ENCODE measurements around the gene CERS3. TPM values are rescaled to one million over a fixed set of nuclear protein-coding genes. Genes with fewer than 3 reads are reported as not detected.

CERS3 gene
- total and polyA plus RNA-seq, 2 donors (not counting 1 experiment from before 2014, with no cell fraction given), result 0.12 to 0.34 TPM

GRCh38 chr15:100544946-100545345 is 16.2 kb upstream of the CERS3 start:
- Histone ChIP-seq H3K4me1 (ENCODE audit: control insufficient read depth in 2 of 2, insufficient read depth in 2 of 2, low read length in 2 of 2) (no peaks in the 10 kb centered on the region), H3K9ac (ENCODE audit: low read length) (no peak overlapping the region), H3K27me3 (replicated peaks in 1 of 4; ENCODE audit: control extremely low read depth in 1 of 4, control insufficient read depth in 3 of 4, insufficient read depth in 4 of 4, low read length in 3 of 4) (peaks cover 0 to 5% (median 4%) of the 10 kb centered on the region in 4 experiments), H4K20me1 (ENCODE audit: control insufficient read depth, insufficient read depth, low read length, poor library complexity, severe bottlenecking) (no peaks in the 10 kb centered on the region), H3K4me3 (ENCODE audit: control extremely low read depth in 1 of 5, extremely low read depth in 1 of 5, insufficient read depth in 1 of 5, low read depth in 2 of 5, low read length in 4 of 5) (no peak overlapping the region), H3K27ac (ENCODE audit: low read length in 2 of 2) (no peak overlapping the region), H3K9me3 (ENCODE audit: control extremely low read depth in 1 of 3, control insufficient read depth in 2 of 3, insufficient read depth in 1 of 3, low read length in 2 of 3) (peaks cover 0 to 4% (median 0%) of the 10 kb centered on the region in 3 donors), H2AFZ (ENCODE audit: insufficient read depth, low read depth, low read length, poor library complexity, severe bottlenecking) (no peak overlapping the region), H3K79me2 (ENCODE audit: control insufficient read depth, insufficient read depth, low read length) (no peaks in the 10 kb centered on the region), H3K4me2 (replicated peaks; ENCODE audit: low read depth, low read length, poor library complexity, severe bottlenecking) (no peak overlapping the region), H3K36me3 (replicated peaks in 1 of 2; ENCODE audit: control extremely low read depth in 1 of 2, control insufficient read depth in 1 of 2, extremely low read depth in 1 of 2, insufficient read depth in 2 of 2, low read length in 1 of 2) (no peaks in the 10 kb centered on the region)
- TF ChIP-seq EZH2 (IDR thresholded peaks at IDR 0.05; ENCODE audit: borderline replicate concordance, insufficient read depth, low read depth, low read length, poor library complexity, severe bottlenecking), result no peak
- WGBS (ENCODE audit: insufficient coverage), result 81% methylated on average over 4 of the region's 6 CpGs
- CTCF ChIA-PET, result no interaction called here
- intact Hi-C loops (cut with micrococcal nuclease), result no loop called here
- Mint-ChIP-seq H3K4me1 (no peaks in the 10 kb centered on the region), H3K9me3 (ENCODE audit: insufficient read depth) (no peaks in the 10 kb centered on the region), H3K4me3 (no peak overlapping the region), H3K27ac (no peak overlapping the region), H3K27me3 (peaks cover 7% of the 10 kb centered on the region)
- POLR2A ChIA-PET, result no interaction called here
- DNase-seq (no peak), ATAC-seq (ENCODE audit: low read depth) (no peak)

- Histone ChIP-seq H3K27ac (ENCODE audit: low read length in 2 of 2) (no peak overlapping the region), H3K4me3 (ENCODE audit: control extremely low read depth in 1 of 5, extremely low read depth in 1 of 5, insufficient read depth in 1 of 5, low read depth in 2 of 5, low read length in 4 of 5) (no peak overlapping the region), H2AFZ (ENCODE audit: insufficient read depth, low read depth, low read length, poor library complexity, severe bottlenecking) (no peak overlapping the region), H4K20me1 (ENCODE audit: control insufficient read depth, insufficient read depth, low read length, poor library complexity, severe bottlenecking) (no peaks in the 10 kb centered on the region), H3K4me1 (ENCODE audit: control insufficient read depth in 2 of 2, insufficient read depth in 2 of 2, low read length in 2 of 2) (no peaks in the 10 kb centered on the region), H3K36me3 (replicated peaks in 1 of 2; ENCODE audit: control extremely low read depth in 1 of 2, control insufficient read depth in 1 of 2, extremely low read depth in 1 of 2, insufficient read depth in 2 of 2, low read length in 1 of 2) (no peaks in the 10 kb centered on the region), H3K9ac (ENCODE audit: low read length) (no peak overlapping the region), H3K9me3 (ENCODE audit: control extremely low read depth in 1 of 3, control insufficient read depth in 2 of 3, insufficient read depth in 1 of 3, low read length in 2 of 3) (no peaks in the 10 kb centered on the region), H3K79me2 (ENCODE audit: control insufficient read depth, insufficient read depth, low read length) (no peaks in the 10 kb centered on the region), H3K27me3 (replicated peaks in 1 of 4; ENCODE audit: control extremely low read depth in 1 of 4, control insufficient read depth in 3 of 4, insufficient read depth in 4 of 4, low read length in 3 of 4) (peaks cover 0 to 5% (median 4%) of the 10 kb centered on the region in 4 experiments), H3K4me2 (replicated peaks; ENCODE audit: low read depth, low read length, poor library complexity, severe bottlenecking) (no peak overlapping the region)
- intact Hi-C loops (cut with micrococcal nuclease), result no loop called here
- peaks cover 7% of the 10 kb centered on the region for H3K27me3 Mint-ChIP-seq
- TF ChIP-seq EZH2 (IDR thresholded peaks at IDR 0.05; ENCODE audit: borderline replicate concordance, insufficient read depth, low read depth, low read length, poor library complexity, severe bottlenecking), result no peak
- TF ChIP-seq CTCF (IDR thresholded peaks at IDR 0.05), result no peak
- no peaks in the 10 kb centered on the region for H3K4me1 Mint-ChIP-seq
- WGBS (ENCODE audit: insufficient coverage), result 50% methylated on average over 57 of the region's 57 CpGs
- ATAC-seq (ENCODE audit: low read depth) (no peak), DNase-seq (no peak)
- ChIA-PET CTCF (no interaction called here), POLR2A (no interaction called here)
- no peak overlapping the region for H3K27ac Mint-ChIP-seq
- H3K4me3 Mint-ChIP-seq, result no peak overlapping the region
- H3K9me3 Mint-ChIP-seq (ENCODE audit: insufficient read depth), result peaks cover under 1% of the 10 kb centered on the region
Measured at GRCh38 chr15:100544338-100544841, 15.6 kb upstream of the CERS3 start.
